GM19452 (cell line): Measurements from ENCODE around the gene ULK4.

Experiments
- ATAC-seq: cut with Tn5 transposase; IDR thresholded peaks from one replicate; pipeline ENCODE4 v1.9.1; 2021; ENCODE audit not compliant: unreplicated experiment

The ULK4 gene

DNA sequence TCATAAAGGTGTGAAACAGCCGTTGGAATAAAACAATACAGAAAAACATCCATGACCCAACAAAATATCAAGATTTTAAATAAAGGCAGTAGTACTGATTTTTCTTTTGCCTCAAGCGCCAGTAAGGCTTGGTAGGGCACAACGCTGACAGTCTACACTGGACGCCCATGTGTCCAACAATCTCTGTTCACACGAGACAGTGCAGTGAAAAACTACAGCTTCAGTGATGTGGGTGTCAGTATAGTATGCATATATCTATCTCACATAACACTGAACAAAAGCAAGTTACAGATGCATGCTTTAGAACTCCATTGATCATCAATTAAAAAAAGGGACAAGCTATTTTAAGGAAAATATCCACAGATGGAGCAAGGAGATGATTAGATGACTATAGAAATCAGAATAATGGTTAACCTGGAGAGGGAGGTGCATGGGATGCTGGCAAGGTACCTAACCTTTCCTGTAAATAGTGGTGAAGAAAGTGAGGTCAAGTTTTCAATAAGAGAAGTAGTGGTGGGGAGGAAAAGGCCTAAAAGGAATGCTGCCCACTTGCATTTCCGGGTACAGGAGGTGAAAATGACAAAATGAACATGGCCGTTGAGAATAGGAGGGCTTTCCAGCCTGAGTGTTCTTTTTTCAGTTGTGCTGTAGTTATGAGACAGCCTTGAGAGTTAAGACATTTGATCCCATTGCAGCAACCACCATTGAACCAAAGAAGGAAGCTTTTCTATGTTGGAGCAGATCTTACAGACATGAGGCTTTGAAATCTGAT lies 719.9 kb downstream of the ULK4 start:
- no peak for ATAC-seq

DNA sequence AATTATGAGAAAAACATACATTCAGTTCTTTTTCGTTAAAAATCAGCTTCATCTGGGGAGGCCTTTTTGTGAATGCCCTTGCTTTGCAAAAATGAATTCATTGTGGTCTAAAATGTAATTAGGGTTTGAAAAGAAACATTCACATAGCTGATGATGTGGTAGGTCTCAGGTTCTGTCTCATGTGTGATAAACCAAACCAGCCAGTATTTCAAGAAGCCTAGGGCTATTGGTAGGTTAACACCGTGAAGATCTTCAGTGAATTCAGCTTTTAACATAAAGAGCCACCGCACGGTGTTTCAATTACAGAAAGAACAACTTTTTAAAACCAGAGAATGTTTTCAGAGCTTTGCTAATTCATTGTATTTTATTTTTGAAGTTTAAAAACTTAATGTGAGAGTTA lies 720.7 kb downstream of the ULK4 start:
- no peak for ATAC-seq

DNA sequence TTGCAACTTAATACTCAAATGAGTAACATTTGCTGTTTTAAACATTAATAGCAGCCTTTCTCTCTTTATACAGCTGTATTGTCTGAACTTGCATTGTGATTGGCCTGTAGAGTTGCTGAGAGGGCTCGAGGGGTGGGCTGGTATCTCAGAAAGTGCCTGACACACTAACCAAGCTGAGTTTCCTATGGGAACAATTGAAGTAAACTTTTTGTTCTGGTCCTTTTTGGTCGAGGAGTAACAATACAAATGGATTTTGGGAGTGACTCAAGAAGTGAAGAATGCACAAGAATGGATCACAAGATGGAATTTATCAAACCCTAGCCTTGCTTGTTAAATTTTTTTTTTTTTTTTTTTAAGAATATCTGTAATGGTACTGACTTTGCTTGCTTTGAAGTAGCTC lies 722.3 kb downstream of the ULK4 start:
- ATAC-seq: no peak

- no peak for ATAC-seq
Observed at GRCh38 chr3:41237907-41238306, 724.0 kb downstream of the ULK4 start.

- no peak for ATAC-seq
Observed at GRCh38 chr3:41236228-41236627, 725.7 kb downstream of the ULK4 start.

DNA sequence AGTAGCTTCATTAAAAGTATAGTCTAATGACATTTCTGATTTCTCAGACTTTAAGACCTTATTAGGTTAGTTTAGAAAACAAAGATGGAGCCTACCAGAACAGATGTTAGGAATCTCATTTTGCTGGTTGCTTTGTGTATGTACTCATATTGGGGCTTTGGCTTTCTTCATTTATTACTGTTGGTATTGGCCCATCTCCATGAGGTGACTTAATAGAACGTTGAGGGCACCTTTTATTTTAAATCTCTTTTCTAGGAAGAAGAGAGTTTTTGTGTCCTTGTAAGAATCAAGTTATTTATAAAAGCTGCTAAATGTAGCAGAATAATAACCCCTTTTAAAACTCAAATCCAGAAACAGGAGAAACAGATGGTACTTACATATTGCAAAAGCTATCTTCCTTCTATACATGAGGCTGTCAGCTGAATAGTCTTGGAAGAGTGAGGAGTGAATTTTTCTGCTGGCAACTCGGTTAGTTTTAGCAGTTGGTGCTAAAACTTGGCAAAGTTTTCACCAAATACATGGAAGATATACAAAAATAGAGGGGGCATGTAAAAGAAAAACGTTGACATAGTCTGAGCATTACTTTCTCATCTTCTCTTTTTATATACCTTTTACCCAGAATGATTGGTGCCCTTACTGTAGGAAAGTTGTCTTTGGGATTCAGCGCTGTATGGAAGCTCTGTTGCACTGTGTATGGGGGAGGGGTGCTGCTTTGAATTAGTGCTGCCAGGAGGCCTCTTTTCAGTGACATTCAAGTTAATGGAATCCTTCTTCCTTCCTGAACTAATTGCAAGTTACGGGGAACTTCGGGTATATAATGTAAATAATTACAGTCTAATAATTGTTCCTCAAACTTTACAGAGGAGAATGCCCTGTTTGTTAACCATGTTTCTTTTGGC lies 726.8 kb downstream of the ULK4 start:
- no peak for ATAC-seq

GRCh38 chr3:41224120-41224806 lies 737.6 kb downstream of the ULK4 start:
- no peak for ATAC-seq

DNA sequence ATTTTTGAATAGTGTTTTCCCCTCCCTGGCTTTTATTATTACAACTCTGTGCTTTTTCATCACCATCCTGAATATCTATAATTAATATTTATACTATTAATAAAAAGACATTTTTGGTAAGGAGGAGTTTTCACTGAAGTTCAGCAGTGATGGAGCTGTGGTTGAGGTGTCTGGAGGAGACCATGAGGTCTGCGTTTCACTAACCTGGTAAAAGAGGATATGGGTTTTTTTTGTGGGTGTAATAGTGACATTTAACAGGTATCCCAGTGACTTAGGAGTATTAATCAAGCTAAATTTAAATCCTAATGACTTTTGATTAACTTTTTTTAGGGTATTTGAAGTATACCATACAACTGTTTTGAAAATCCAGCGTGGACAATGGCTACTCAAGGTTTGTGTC lies 738.2 kb downstream of the ULK4 start:
- no peak for ATAC-seq

DNA sequence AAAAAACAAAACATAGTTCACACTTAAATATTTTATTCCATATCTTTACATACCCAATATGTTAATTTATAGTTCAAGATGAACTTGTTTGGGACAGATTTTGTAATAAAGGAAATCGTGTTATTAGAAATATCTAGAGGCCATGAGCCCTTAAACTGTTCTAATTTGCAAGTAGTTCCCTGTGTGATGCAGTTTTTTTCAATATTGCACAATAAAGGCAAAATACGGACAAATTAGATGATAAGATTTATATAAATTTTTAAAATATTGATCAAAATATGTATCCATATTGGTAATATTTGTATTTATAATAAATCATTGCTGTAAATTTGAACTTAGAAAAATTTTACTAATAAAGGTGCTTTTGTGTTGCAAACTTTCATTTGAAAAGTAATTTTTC lies 738.8 kb downstream of the ULK4 start:
- ATAC-seq: no peak

DNA sequence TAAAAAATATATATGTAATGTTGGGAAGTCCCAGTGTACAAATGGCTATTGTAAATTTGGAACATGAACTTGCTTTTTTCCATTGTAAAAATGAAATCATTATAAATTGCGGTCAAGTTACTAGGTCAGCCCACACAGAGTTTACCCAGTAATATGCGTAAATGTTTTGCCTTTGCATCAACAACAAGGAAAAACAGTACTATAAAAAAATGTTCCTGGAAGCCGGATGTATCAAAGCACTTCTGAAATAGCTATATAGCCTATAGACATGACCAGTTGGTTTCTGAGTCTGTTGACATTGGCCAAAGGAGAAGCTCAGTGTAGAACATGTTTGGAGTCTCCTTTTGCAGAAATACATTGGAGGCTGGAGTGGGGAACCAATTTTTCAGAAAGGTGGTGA lies 739.4 kb downstream of the ULK4 start:
- ATAC-seq: no peak

GRCh38 chr3:41222012-41222411 lies 739.9 kb downstream of the ULK4 start:
- no peak for ATAC-seq

GRCh38 chr3:41220906-41221677 lies 740.8 kb downstream of the ULK4 start:
- no peak for ATAC-seq

DNA sequence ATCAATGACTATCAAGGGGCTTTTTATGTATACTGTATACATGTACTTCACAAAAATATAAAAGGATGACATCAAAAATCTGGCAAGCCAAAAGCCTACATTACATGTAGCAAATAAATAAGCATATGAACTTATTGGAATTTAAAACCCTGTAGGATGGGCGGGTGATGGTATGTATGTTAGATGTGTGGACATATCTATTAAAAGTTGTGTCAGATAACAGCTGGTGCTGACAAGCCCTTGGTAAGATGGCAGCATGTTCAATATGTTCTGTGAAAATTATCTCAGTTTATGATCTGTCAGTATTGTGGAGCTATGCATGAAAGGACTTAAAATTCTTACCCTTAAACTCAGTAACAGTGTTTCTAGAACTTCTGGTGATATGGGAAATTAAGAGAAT lies 742.5 kb downstream of the ULK4 start:
- ATAC-seq: no peak

- ATAC-seq: no peak
Observed at GRCh38 chr3:41216993-41217392, 744.9 kb downstream of the ULK4 start.

DNA sequence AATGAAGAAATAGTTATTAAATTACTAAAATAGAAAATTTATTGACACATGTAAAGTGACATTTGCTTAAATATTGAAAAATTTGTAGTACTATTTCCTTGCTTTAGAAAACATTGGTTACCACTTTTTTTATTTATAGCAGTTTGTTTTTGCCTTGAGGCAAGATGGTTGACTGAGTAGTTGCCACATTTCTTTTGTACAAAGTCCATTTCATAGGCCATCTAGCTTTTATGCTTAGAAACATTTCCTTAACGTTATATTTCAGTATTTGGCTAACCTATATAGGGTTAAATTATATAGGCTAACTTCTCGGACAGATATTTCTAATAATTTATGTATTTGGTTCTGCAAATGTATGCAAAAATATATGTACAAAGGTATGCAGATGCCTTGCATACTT lies 745.5 kb downstream of the ULK4 start:
- no peak for ATAC-seq

DNA sequence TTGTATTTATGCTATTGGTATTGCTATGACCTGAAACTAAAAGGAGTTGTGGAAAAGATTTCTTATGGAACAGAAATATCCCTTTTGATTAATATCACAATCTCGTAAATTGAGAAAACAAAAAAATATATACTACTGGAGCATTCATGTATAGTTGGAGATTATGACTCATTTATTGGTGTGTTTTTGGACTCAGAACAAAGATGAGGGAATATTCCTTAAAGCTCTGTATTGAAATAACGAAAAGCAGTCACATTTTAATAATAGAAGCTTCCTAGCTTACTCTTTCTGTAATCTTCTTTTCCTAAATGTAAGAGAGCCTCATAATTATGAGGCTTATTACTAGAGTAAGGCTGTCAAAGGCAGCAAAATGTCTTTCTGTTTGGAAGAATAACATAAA lies 748.3 kb downstream of the ULK4 start:
- no peak for ATAC-seq

DNA sequence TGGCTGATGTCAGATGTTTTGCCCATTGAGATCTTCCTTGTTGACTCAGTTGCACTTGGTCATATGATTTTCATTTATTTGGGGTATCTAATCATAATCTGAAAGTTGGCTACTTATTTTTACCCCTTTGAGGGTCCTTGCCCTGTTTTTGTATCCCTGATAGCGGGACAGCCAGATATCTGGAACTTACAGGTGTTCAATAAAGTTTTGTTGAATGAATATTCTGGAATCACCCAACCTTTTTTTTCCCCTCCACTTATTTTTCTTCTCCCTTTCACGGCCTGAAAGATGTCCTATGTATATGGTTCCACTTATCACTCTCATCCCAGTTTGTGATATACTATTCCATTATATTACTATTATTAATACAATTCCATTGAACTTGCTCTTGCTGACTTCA lies 749.8 kb downstream of the ULK4 start:
- no peak for ATAC-seq

DNA sequence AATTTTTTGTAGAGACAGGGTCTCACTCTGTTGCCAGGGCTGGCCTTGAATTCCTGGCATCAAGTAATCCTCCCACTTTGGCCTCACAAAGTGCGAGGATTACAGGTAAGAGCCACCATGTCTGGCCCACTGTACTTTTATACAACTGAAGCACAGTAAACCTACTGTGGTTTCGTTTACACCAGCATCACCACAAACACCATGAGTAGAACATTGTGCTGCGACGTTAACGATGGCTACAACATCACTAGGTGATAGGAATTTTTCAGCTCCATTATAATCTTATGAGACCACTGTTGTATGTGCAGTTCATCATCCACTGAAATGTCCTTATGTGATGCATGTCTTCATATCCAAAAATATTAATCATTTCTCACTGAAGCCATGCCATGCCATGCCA lies 750.9 kb downstream of the ULK4 start:
- ATAC-seq: no peak

- no peak for ATAC-seq
Observed at GRCh38 chr3:41209646-41210045, 752.3 kb downstream of the ULK4 start.

- no peak for ATAC-seq
Observed at GRCh38 chr3:41208507-41209220, 753.2 kb downstream of the ULK4 start.
